SK-N-SH treated with all-trans-retinoic acid at 6 μM for 48 hours (cell line): Measurements from ENCODE around the gene NKAIN4.

Experiments used
- ARNTL ChIP-seq: fragments of 450-650 bp; formaldehyde crosslinking; IDR thresholded peaks from 2 replicates; pipeline ENCODE4 v1.5.0; 2020; ENCODE audit warnings: low read depth, mild to moderate bottlenecking, moderate library complexity, borderline replicate concordance
- CREB5 ChIP-seq: fragments of 250-450 bp; sonication (Bioruptor Pico); IDR thresholded peaks from 2 replicates; pipeline ENCODE4 v1.5.1; 2020; ENCODE audit warnings: low read depth, mild to moderate bottlenecking, moderate library complexity
- CSDC2 ChIP-seq: fragments of 250-450 bp; sonication (Bioruptor Pico); IDR thresholded peaks from 2 replicates; pipeline ENCODE4 v1.5.0; 2020; ENCODE audit warnings: mild to moderate bottlenecking, moderate library complexity
- GLIS3 ChIP-seq: fragments of 250-450 bp; sonication (Bioruptor Pico); IDR thresholded peaks from 2 replicates; pipeline ENCODE4 v1.5.0; 2020; ENCODE audit warnings: mild to moderate bottlenecking, moderate library complexity
- PATZ1 ChIP-seq: fragments of 250-450 bp; sonication (Bioruptor Pico); IDR thresholded peaks from 2 replicates; pipeline ENCODE4 v1.8.0; 2020; ENCODE audit warnings: mild to moderate bottlenecking, moderate library complexity, borderline replicate concordance
- RARB ChIP-seq: fragments of 250-450 bp; sonication (Bioruptor Pico); IDR thresholded peaks from 2 replicates; pipeline ENCODE4 v1.8.0; 2021; ENCODE audit warnings: mild to moderate bottlenecking, moderate library complexity
- TCF4 ChIP-seq: fragments of 250-450 bp; sonication (Bioruptor Pico); IDR thresholded peaks from 2 replicates; pipeline ENCODE4 v1.8.0; 2021; ENCODE audit warnings: mild to moderate bottlenecking, moderate library complexity, borderline replicate concordance
- TSHZ2 ChIP-seq: fragments of 250-450 bp; sonication (Bioruptor Pico); IDR thresholded peaks from 2 replicates; pipeline ENCODE4 v1.5.0; 2020; ENCODE audit warnings: mild to moderate bottlenecking, moderate library complexity
- ZFP3 ChIP-seq: fragments of 250-450 bp; sonication (Bioruptor Pico); IDR thresholded peaks from 2 replicates; pipeline ENCODE4 v1.5.0; 2020; ENCODE audit warnings: mild to moderate bottlenecking, moderate library complexity
- ZFP30 ChIP-seq: fragments of 450-650 bp; formaldehyde crosslinking; IDR thresholded peaks from 2 replicates; pipeline ENCODE4 v1.5.0; 2022; ENCODE audit warnings: mild to moderate bottlenecking, moderate library complexity
- ZNF565 ChIP-seq: fragments of 450-650 bp; formaldehyde crosslinking; conservative IDR thresholded peaks from 2 replicates; pipeline ENCODE4 v1.5.0; 2020; ENCODE audit warnings: low read depth, mild to moderate bottlenecking, moderate library complexity
- ZNF8 ChIP-seq: fragments of 450-650 bp; formaldehyde crosslinking; IDR thresholded peaks from 2 replicates; pipeline ENCODE4 v1.5.0; 2020; ENCODE audit warnings: mild to moderate bottlenecking, moderate library complexity

GRCh38 chr20:63281742-63282665 lies 27.7 kb upstream of the NKAIN4 start:
- TF ChIP-seq ZNF565 (CRISPR knock-in tag), result no peak
- TF ChIP-seq TCF4 (CRISPR knock-in tag), result no peak
- no peak for TF ChIP-seq ZFP30 (CRISPR knock-in tag)
- no peak for TF ChIP-seq ARNTL
- TF ChIP-seq GLIS3, result no peak
- TF ChIP-seq CREB5 (CRISPR knock-in tag), result no peak
- no peak for TF ChIP-seq CSDC2 (CRISPR knock-in tag)
- no peak for TF ChIP-seq ZFP3
- no peak for TF ChIP-seq RARB (CRISPR knock-in tag)
- no peak for TF ChIP-seq PATZ1
- TF ChIP-seq ZNF8 (CRISPR knock-in tag), result no peak
- TF ChIP-seq TSHZ2, result no peak
